GM19324 (cell line): ENCODE data around the gene VASP.

Experiments used
- ATAC-seq: cut with Tn5 transposase; IDR thresholded peaks from one replicate; pipeline ENCODE4 v1.9.1; 2021; ENCODE audit warnings: mild to moderate bottlenecking, moderate library complexity; ENCODE audit not compliant: unreplicated experiment, low FRiP score

VASP gene

DNA sequence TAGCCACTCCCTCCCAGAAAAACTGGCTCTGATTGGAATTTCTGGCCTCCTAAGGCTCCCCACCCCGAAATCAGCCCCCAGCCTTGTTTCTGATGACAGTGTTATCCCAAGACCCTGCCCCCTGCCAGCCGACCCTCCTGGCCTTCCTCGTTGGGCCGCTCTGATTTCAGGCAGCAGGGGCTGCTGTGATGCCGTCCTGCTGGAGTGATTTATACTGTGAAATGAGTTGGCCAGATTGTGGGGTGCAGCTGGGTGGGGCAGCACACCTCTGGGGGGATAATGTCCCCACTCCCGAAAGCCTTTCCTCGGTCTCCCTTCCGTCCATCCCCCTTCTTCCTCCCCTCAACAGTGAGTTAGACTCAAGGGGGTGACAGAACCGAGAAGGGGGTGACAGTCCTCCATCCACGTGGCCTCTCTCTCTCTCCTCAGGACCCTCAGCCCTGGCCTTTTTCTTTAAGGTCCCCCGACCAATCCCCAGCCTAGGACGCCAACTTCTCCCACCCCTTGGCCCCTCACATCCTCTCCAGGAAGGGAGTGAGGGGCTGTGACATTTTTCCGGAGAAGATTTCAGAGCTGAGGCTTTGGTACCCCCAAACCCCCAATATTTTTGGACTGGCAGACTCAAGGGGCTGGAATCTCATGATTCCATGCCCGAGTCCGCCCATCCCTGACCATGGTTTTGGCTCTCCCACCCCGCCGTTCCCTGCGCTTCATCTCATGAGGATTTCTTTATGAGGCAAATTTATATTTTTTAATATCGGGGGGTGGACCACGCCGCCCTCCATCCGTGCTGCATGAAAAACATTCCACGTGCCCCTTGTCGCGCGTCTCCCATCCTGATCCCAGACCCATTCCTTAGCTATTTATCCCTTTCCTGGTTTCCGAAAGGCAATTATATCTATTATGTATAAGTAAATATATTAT is 33.3 kb upstream of the VASP start:
- no peak for ATAC-seq

DNA sequence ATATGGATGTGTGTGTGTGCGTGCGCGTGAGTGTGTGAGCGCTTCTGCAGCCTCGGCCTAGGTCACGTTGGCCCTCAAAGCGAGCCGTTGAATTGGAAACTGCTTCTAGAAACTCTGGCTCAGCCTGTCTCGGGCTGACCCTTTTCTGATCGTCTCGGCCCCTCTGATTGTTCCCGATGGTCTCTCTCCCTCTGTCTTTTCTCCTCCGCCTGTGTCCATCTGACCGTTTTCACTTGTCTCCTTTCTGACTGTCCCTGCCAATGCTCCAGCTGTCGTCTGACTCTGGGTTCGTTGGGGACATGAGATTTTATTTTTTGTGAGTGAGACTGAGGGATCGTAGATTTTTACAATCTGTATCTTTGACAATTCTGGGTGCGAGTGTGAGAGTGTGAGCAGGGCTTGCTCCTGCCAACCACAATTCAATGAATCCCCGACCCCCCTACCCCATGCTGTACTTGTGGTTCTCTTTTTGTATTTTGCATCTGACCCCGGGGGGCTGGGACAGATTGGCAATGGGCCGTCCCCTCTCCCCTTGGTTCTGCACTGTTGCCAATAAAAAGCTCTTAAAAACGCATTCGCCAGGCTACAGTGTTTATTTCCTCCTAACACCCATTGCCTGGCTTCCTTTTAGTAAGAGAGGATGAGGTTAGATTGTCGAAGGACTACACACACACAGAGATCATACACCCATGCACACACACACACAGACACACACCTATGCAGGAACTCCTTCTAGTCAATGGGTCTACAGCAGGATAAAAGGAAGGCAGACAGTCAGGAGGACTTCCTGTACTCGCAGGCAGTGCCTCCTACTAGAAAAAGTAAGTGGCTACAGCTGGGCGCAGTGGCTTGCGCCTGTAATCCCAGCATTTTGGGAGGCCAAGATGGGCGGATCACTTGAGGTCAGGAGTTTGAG is 32.4 kb upstream of the VASP start:
- no peak for ATAC-seq

DNA sequence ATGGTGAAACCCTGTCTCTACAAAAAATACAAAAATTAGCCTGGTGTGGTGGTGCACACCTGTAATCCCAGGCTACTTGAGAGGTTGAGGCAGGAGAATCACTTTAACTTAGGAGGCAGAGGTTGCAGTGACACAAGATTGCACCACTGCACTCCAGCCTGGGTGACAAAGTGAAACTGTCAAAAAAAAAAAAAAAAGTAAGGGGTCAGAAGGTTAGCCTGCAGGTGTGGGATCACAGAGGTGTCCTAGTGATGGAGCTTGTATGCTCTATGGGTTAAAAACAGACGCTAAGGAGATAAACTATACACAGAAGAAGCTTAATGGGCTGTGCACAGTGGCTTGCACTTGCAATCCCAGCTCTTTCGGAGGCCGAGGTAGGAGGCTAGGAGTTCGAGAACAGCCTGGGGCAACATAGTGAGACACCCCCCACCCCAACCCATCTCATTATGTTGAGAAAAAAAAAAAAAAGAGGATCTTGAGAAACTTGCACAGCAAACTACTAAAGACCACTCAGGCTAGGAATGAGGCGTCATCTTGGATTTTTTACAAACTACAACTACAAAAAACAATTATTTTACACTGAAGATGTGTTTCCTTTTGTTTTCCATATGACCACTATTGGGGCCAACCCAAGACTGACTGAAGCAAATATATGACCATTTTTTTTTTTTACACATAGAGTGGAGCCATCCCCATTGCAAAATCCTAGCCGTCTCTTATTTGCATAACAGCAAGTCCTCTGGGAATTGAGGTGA is 31.6 kb upstream of the VASP start:
- no peak for ATAC-seq

DNA sequence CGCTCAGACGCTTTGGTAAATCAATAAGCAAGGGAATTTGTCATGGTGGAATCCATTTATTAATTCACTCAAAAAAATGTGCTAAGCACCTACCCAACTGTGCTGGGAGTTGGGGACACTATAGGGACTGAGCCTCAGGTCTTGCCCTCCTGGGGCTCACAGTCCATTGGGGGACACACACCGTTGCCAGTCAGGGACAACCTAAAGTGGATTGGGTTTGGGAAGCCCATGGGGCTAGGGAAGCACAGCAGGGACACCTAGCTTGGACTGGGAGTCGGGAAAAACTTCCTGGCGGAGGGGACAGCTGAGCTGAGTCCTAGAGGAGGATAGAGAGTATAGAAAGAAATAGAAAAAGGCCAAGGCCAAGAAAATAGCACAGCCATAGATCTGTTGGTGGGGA is 31.0 kb upstream of the VASP start:
- ATAC-seq, result no peak

DNA sequence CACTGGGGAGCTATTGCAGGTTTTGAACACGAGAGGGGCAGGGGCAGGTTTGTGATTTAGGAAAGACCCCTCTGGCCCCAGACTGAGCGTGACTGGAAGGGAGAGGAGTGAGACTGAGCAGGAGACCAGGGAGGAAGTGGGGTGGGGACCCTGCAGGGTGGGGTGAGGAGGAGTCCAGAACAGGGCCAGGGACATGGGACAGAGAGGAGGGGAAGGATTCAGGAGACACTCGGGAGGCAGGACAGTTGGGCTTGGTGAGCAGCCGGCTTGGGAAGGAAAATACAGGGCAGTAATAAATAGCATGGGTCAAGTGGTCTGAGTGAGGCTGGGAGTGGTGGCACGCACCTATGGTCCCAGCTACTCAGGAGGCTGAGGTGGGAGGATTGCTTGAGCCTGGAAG is 30.1 kb upstream of the VASP start:
- no peak for ATAC-seq

DNA sequence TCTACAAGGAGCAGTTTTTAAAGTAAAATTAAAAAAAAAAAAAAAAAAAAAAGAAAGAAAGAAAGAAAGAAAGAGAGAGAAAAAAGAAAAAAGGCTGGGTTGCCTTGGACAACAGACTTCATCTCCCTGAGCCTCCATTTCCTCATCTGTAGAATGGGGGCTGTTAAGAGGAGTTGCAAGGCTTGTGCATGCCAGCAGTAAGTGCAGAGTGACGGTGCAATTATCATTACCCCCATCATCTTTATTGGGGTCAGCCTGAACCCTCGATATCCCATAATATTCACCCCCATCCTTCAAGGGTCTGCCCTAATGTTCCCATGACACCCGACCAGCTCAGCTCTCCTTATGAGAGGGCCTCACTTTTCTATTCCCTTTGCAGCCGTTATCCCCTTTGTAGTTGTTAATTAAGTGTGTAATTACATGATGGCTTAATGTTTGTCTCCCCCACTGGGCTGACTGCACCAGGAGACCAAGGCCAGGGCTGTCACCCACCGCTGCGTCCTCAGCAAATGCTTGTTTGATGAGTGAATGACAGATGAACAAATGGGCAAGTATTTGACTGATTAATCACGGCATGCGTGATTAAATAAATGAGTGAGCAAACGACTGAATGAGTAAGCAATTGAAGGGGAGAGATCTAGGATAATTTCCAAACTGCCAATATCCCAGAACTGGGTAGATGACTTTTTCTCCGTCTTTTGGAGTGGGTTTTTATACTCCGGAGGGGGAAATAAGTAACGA is 29.4 kb upstream of the VASP start:
- ATAC-seq, result no peak

DNA sequence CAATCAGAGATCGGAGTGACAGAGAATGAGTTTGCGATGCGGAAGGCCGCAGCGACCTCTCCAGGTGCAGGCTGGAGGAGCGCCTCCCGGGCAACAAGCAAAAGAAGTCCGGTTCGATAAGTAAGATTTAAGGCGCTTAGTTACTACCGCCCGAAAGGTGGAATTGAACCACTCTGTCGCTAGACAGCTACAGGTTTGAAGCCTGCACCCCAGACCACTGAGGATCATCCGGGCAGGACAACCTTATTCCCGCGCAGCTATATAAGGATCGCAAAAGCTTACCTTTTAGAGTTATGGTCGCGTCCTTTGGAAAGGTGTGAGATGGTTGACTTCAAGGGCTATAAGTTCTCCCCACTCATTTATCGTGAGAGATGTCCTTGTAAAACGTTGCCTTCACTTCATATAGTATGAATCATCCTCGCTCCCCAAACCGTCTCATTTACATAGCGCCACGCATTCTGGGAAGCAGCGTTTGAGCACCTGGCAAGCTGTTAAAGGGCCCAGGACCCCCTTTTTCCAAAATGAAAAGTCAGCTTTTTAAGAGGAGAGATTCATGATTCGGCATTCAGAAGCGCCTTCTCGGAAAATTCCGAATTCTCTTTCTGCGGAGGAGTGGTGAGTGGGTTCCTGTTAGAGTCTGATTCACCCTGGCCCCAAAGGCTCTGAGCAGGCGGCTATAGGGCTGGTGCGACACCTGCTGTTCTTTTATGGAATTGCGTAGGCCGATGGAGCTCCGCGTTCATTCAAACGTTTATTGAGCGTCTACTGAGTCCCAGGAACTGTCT is 28.6 kb upstream of the VASP start:
- peak; percentile 71 for ATAC-seq

DNA sequence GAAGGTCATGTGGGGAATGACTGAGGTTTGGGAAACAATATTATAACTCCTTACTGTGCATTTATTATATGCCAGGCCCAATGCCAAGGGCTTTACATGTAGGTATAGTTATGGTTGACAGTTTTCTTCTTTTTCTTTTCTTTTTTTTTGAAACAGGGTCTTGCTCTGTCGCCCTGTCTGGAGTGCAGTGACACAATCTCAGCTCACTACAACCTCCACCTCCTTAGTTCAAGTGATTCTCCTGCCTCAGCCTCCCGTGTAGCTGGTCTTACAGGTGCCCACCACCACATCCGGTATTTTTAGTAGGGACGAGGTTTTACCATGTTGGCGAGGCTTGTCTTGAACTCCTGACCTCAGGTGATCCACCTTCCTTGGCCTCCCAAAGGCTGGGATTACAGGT is 24.2 kb upstream of the VASP start:
- ATAC-seq, result no peak

DNA sequence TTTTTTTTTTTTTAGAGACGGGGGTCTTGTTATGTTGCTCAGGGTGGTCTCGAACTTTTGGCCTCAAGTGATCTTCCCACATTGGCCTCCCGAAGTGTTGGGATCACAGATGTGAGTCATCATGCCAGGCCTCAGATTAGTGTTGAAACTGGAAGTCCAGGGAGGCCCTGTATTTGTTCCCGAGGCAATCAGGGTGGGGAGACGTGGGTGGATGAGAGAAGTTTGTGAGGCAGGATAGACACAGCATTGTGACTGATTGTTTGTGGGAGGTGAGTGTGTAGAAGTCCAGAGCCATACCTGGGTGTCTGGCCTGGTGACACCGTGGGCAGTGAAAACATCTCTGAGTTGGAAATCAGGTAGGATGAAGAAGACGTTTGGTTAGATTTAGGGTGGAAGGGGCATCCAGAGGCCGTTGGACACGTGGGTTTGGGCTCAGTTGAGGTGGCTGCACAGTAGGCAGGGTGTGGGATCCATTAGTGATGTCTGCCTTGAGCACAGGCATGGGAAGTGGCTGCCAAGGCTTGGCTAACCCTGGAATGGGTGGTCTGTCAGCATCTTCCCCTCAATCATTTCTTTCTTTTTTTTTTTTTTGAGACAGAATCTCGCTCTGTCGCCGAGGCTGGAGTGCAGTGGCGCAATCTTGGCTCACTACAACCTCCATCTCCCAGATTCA is 22.9 kb upstream of the VASP start:
- no peak for ATAC-seq

DNA sequence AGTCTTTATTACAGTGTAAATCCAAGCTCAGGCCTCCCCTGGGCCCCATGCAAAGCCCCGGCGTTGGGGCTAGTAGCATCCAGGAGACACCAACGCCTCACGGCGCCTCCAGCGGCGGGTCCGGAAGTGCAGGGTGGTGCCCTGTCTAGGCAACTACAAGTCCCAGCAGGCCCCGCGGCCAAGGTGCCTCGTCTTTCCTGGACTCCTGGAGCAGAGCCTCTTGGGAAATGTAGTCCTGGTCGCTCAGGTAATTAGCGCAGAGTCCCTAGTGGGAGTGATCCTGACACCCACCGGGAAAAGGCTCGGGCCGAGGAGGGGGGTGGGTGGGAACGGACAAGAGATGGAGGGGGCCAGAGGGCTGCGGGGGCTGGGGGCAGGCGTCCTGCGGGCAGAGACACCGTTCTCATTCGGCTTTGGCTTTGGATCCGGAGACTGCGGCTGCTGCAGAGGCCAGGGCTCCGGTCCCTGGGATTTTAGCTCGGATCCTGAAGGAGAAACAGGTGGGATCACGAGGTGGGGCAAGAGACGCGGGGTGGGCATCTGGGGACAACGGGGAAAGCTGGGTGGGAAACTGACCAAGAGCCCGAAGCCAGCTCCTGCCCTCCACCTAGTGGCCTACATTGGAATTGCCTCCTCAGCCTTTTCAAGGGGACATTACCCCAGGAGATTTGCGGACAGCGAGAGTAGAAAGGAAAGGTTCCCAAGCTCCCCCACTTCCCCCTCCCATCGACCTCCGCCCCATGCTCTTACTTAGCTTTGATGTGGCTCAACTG is 21.8 kb upstream of the VASP start:
- ATAC-seq, result peak; percentile 84

DNA sequence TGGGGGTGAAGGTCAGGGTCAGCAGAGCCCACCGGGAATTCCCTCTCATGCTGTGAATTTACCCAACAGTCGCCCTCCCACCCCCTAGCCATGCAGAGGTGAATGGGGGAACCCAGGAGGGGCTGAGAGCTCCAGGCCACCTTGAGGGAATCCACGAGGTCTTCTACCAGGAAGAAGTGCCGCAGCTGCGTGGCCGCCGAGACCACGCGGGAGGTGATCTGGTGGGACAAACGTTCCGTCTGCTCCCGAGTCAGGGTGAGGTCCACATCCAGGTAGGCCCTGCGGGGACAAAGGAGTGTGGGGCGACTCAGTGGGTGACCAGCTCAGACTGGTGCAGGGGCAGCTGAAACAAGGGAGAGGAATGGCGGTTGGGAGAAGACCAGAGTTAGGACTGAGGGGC is 18.6 kb upstream of the VASP start:
- ATAC-seq, result no peak

DNA sequence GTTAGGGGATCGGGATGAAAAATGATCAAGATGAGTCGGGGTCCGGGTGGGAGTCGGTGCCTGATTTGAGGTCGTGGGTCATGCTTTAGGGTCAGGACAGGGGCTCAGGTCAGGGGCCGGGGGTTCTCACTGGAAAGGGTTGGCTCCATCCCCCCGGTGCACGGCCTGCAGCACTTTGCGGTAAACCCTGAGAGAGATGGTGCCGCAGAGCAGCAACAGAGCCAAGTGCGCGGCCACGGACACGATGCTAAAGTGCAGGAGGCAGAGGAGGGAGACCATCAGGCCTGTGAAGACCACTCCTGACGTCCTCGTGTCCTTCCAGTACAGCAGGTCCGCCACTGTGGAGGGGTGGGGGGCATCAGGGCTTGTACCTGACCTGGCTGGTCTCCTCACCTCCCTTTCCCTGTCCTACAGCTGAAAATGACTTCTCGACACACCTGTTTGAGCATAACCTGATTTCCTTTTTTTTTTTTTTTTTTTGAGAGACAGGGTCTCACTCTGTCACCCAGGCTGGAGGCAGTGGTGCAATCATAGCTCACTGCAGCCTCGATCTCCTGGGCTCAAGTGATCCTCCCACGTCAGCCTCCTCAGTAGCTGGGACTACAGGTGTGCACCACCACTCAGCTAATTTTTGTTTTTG is 17.9 kb upstream of the VASP start:
- no peak for ATAC-seq

DNA sequence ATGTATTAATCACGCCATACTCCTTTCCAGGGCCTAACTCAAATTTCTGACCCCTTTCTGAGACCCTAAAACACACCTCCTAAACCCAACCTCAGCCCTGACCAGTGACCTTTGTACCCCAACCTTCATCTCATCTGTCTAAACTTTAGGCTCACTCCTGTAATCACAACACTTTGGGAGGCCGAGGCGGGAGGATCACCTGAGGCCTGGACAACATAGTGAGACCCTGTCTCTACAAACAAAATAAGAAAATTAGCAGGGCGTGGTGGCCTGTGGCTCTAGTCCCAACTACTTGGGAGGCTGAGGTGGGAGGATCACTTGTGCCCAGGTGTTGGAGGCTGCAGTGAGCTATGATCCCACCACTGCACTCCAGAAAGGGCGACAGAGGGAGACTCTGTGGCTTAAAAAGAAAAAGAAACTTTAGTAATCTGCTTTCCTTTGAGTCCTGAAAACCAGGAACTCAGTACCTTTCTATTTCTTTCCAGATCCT is 15.1 kb upstream of the VASP start:
- no peak for ATAC-seq

DNA sequence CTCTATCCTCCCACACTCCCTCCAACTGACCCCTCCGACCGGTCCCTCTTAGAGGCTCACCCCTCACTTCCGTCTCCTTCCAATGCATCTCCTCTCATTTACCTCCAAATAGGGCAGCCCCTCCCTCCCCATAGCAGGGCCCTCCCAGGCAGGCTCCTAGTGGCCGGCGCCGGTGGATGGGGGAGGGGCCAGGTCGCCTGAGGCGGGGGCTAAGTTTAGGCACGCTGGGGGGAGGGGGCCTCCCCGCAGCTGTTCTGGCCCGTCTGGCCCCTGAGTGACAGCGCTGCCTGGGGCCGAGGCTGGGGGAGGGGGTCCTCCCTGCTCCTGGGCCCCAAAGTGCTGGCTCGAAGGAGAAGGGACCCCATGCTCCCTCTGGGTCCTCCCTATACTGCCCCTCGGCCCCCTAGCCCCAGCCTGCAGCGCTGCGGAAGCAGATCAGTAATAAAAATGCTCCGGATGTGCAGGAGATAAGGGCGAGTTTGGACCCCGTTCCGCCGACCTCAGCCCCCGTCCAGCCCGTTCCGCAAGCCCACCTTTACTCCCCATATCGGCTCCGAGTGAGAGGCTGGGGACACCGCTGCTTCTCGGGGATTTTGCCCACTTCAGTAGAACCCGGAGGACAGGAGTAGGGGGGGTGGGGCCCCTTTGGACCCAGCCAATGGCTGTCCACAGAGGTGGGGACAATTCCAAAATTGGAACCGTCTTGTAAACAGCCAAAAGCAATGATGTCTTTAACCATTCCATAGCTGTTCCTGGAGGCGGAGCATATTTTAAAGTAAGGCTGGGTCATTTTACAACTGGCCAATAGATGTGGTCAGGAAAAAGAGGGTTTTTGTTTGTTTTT is 14.4 kb upstream of the VASP start:
- no peak for ATAC-seq

DNA sequence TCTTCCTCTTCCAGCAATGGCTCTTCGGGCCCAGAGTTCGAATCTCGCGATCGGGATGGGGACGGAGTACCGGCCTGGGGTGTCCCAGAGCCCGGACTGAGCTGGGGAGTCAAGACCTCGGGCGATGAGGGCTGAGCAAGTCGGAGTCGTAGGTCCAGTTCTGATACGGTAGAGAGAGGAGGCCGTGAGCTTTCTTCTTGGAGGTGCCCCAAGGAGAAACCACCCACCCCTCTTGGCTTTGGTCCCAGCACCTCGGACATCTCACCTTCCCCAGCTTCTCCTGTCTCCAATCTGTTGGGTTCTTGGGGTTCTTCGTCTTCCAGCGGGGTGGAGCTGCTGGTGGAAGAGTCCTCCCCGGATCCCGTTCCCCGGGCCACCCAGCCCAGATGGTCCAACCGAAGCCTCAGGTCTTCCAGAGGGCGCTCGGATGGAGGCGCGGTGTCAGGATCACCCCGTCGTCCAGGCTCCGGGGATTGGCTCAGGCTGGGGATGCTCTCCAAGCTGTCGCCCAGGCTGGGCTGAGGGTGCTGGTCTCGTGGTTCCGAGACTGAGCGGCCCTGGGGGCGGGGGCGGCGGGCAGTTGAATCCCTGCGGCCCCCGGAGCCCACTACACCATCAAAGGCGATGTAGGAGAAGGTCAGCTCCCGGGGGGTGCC is 12.9 kb upstream of the VASP start:
- ATAC-seq, result no peak

DNA sequence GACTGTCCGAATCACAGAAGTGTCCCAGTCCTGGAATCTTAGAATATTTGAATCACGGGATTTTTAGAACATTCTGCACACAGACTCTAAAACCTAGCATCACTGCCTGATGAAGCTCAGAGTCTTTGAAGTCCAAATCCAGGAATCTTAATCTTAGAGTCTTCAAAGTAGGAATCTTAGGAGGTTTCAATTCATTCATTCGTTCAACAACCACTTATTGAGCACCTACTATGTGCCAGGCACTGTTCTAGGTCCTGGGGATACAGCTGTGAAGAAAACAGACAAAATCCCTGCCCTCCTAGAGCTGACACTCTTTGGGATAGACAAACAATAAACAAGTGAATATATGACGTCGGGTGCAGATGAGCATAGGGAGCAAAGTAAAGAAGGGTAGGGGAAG is 12.1 kb upstream of the VASP start:
- ATAC-seq, result no peak
